Lower lobe of right lung (tissue), 2 donors: ENCODE data around the gene TMEM269. TPM values are rescaled to one million over a fixed set of nuclear protein-coding genes. Genes with fewer than 3 reads are reported as not detected.
A peak's percentile ranks its signal among the peaks of the same experiment; 100 is the strongest.

Experiments
- ATAC-seq, 2 donors: fragments of 200-7000 bp; cut with Tn5 transposase; one replicate each; pipeline ENCODE4 v1.9.1; 2020 to 2022; ENCODE audit warnings: mild to moderate bottlenecking in 2 of 2, moderate library complexity in 2 of 2
- DNase-seq: peaks from one replicate; pipeline ENCODE4 v3.0.0-alpha.2; 2020
- H3K27ac ChIP-seq: fragments of 200-600 bp; one replicate; pipeline ENCODE4 v1.8.0; 2022
- H3K27me3 ChIP-seq: fragments of 200-600 bp; one replicate; pipeline ENCODE4 v1.8.0; 2022; ENCODE audit warnings: low read depth
- H3K36me3 ChIP-seq: fragments of 200-600 bp; one replicate; pipeline ENCODE4 v1.8.0; 2022; ENCODE audit warnings: mild to moderate bottlenecking
- H3K4me1 ChIP-seq: fragments of 200-600 bp; one replicate; pipeline ENCODE4 v1.8.0; 2022
- H3K4me3 ChIP-seq: fragments of 200-600 bp; one replicate; pipeline ENCODE4 v1.8.0; 2022; ENCODE audit warnings: mild to moderate bottlenecking
- H3K9me3 ChIP-seq: fragments of 200-600 bp; one replicate; pipeline ENCODE4 v1.8.0; 2022
- intact Hi-C: fragments of 100-400 bp; cut with DNase I; formaldehyde crosslinking; loops from one replicate; pipeline ENCODE4 v1.11.0; 2022
- long read RNA-seq: library from polyadenylated mRNA; unstranded; transcript quantifications from one replicate; pipeline ENCODE4 v2.0.0, GENCODE V29; 2021
- total RNA-seq: library from RNA; stranded (reverse); fragmentation: NEBNext Ultra II Directional; extraction: Animal tissue kit (Norgen Biotek cat#: 25700); gene quantifications from one replicate; pipeline ENCODE4 v1.2.1, GENCODE V29; 2021
- TF ChIP-seq, protein P1 (sequence below): fragments of 200-600 bp; IDR thresholded peaks from one replicate; pipeline ENCODE4 v1.8.0; 2022; ENCODE audit warnings: antibody characterized with exemption, mild to moderate bottlenecking
- donor health status: DM: no; HTN: yes; CAD: no; lungs with severe emphysema.

TMEM269 gene, protein sequence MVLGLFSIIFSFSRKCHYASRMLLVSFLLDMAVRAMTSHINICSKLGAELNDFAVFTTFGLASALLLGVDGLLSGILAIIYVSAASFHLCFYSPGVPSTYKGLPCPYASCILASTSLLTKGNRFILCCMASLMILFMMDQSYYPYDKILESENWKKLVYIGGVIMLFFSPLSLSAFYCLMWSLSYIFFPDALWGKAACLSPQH
- total RNA-seq = not detected
- long read RNA-seq, partial matches to known transcripts = 0 of 1 reads
- long read RNA-seq, other reads (novel, unspliced or antisense) = 1 of 1 reads

DNA sequence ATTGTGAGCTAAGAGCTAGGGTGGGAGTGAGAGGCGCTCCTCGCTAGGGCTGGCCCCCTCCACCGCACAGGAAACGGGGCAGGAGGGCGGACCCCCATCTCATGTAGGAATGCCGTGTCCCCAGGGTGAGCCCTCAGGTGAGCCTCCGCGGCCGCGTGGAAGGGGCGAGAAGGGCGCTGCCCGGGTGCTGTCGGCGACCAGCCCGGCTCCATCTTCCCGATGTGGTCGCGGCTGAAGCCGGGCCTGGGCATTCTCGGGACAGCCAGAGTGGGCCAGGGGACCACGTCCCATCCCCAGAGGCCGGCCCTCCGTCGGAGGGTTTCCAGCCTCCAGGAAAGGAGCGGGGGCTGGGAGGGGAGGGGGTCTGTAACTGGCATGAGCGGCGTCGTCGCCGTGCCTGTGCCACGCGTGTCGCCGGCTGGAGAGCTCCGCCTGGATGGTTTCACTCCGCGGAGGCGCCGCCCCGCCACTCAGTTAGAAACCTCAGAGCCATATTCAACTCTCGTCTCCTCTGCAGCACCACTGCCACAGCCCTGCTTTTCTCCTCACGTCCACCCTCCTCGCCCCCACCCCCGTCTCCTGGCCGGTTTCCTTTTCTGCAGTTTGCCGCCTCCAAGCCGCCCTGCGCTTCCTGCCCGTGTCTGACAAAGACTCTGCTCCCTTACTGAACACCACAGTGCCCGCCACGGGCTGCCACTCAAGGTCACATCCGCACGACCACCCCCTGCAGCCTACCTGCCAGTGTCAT lies at the start of gene TMEM269:
TMEM269 (plus strand) TSS at position 46 of the 748 bp plus-strand sequence. CDS start 4,903 bp downstream, outside the sequence.
- Histone ChIP-seq H3K4me1 (peaks cover 10% of the 10 kb centered on the region), H3K27ac (no peak within 1 kb of the TSS), H3K36me3 (peaks cover 14% of the 10 kb centered on the region), H3K4me3 (peak within 1 kb of the TSS; percentile 50), H3K9me3 (no peaks in the 10 kb centered on the region), H3K27me3 (peaks cover 5% of the 10 kb centered on the region)
- ATAC-seq (peak; percentile 47), DNase-seq (peak; percentile 51)
- intact Hi-C loops = no loop called here
- TF ChIP-seq, protein P1, sequence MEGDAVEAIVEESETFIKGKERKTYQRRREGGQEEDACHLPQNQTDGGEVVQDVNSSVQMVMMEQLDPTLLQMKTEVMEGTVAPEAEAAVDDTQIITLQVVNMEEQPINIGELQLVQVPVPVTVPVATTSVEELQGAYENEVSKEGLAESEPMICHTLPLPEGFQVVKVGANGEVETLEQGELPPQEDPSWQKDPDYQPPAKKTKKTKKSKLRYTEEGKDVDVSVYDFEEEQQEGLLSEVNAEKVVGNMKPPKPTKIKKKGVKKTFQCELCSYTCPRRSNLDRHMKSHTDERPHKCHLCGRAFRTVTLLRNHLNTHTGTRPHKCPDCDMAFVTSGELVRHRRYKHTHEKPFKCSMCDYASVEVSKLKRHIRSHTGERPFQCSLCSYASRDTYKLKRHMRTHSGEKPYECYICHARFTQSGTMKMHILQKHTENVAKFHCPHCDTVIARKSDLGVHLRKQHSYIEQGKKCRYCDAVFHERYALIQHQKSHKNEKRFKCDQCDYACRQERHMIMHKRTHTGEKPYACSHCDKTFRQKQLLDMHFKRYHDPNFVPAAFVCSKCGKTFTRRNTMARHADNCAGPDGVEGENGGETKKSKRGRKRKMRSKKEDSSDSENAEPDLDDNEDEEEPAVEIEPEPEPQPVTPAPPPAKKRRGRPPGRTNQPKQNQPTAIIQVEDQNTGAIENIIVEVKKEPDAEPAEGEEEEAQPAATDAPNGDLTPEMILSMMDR = no peak

DNA sequence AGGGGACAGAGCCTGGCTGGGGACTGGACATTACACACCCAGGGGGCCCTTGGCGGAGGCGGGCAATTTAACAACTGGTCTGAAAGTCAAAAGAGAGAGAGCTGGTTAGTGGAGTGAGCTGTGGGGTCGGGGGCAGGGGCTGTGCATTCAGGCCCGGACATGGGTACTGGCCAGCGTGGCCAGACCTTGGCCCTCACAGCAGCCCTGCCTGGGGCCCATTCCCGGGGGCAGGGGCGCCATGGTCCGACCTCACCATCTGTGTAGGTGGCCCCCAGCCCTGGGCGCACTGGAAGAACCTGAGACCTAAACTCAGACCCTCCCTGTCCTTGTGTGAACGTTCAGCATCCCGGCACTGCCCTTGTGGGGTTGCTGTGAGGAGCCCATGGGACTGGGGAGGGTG lies 49.7 kb upstream of the TMEM269 start:
- no peaks in the 10 kb centered on the region for H3K4me1 ChIP-seq
- H3K4me3 ChIP-seq = no peak overlapping the region
- TF ChIP-seq, protein P1 = no peak
- H3K27me3 ChIP-seq = no peaks in the 10 kb centered on the region
- intact Hi-C loops = no loop called here
- ATAC-seq (no peak), DNase-seq (no peak)
- no peaks in the 10 kb centered on the region for H3K36me3 ChIP-seq
- no peak overlapping the region for H3K27ac ChIP-seq
- no peaks in the 10 kb centered on the region for H3K9me3 ChIP-seq

DNA sequence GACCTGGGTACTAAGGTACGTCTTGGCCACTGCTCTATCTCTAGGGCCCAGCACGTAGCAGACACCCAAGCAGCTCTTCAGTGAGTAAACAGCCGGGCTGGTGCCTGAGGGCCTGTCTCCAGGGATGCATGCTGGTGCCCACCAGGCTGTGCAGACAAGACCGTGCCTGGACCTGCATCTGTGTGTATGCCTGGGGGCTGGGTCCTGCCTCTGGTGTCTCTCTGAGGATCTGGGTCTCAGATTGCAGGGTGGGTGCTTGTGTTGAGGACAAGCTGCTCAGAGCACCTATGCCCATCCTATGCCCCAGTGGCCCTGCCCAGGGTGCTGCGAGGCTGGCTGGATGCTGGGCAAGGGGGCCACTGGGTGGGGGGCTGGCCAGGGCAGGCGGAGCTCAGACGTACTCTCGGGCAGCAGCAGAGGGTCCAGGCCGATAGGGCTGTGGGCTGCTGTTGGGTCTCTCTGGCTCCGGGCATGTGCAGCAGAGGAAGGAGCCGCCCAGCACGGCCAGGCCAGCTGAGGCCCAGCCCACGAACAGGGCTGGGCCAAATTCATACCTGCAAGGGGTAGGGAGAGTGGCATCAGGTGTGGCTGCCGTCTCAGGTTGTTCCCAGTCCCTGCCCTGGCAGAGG lies 49.2 kb upstream of the TMEM269 start:
- TF ChIP-seq, protein P1 = no peak
- Histone ChIP-seq H3K36me3 (no peaks in the 10 kb centered on the region), H3K27ac (no peak overlapping the region), H3K27me3 (no peaks in the 10 kb centered on the region), H3K9me3 (no peaks in the 10 kb centered on the region), H3K4me3 (no peak overlapping the region), H3K4me1 (no peaks in the 10 kb centered on the region)
- ATAC-seq (no peak), DNase-seq (no peak)
- intact Hi-C loops = no loop called here

DNA sequence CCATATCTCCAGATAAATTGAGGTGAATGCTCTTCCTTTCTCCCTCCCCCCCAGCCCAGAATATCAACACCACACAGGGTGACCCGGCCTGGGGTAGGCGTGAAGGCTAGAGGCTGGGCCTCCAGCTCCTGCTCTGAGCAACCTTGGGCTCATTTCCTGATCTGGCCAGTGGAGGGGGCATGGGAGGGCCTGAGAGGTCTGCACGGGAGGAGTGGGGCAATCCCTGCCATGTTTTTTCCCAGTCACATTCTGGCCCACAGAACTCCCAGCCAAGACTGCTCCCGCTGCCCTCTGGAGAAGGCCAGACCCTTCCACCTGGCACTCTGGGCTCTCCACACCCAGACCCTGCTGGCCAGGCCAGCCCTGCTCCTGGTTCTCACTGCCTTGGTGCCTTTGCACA lies 48.6 kb upstream of the TMEM269 start:
- Histone ChIP-seq H3K4me1 (no peaks in the 10 kb centered on the region), H3K27me3 (no peaks in the 10 kb centered on the region), H3K27ac (no peak overlapping the region), H3K9me3 (no peaks in the 10 kb centered on the region), H3K4me3 (no peak overlapping the region), H3K36me3 (no peaks in the 10 kb centered on the region)
- TF ChIP-seq, protein P1 = no peak
- ATAC-seq = peak; percentile 38 to 59
- intact Hi-C loops = no loop called here
- no peak for DNase-seq

DNA sequence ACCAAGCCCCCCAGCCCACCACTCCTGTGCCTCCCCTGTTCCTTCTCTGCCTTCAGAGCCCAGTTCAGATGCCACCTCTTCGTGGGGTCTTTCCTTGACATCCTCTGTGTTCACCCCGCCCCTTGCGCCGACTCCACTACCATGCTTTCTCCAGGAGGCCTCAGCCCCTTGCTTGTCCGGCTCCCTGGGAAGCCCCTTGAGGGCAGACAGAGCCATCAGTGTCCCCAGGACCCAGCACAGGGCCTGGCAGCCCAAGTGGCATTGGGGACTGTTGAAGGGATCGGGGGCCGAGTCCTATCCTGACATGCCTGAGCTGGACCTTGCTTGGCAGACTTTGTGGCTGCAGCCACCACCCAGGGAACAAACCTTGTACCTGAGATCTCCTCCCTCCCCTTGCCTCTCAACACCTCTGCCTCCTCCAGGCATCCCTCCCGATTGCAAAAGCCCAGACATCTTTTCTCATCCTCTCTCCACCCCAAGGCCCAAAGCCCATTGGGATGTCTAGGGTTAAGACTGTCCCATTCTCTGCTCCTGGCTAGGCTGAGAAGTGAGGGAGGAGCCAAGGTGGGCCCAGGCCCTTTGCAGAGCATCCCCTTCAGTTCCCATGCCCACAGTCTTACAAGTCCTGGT lies 48.1 kb upstream of the TMEM269 start:
- TF ChIP-seq, protein P1 = no peak
- Histone ChIP-seq H3K4me1 (no peaks in the 10 kb centered on the region), H3K27ac (no peak overlapping the region), H3K27me3 (no peaks in the 10 kb centered on the region), H3K36me3 (no peaks in the 10 kb centered on the region), H3K9me3 (no peaks in the 10 kb centered on the region), H3K4me3 (no peak overlapping the region)
- no peak for ATAC-seq
- intact Hi-C loops = no loop called here
- DNase-seq = no peak
